Hindlimb muscle (tissue), 1 donor: ENCODE measurements around the gene CCDC9B. TPM values are rescaled to one million over a fixed set of nuclear protein-coding genes. Genes with fewer than 3 reads are reported as not detected.

ENCODE experiments used
- DNase-seq: peaks from one replicate; pipeline ENCODE4 v3.0.0-alpha.2; 2013
- polyA plus RNA-seq: library from polyadenylated mRNA; unstranded; fragments of 120-200 nt; gene quantifications from one replicate; pipeline ENCODE4 v1.2.1, GENCODE V29; 2013; ENCODE audit not compliant: insufficient read length

The CCDC9B gene
- polyA plus RNA-seq, 1 donor = 22.2 TPM

GRCh38 chr15:40365624-40366456, 25.1 kb upstream of the CCDC9B start:
- DNase-seq = no peak

- DNase-seq = no peak
Observed at GRCh38 chr15:40365016-40365415, 24.3 kb upstream of the CCDC9B start.

GRCh38 chr15:40364251-40364650, 23.5 kb upstream of the CCDC9B start:
- DNase-seq = no peak

GRCh38 chr15:40363611-40364010, 22.9 kb upstream of the CCDC9B start:
- DNase-seq = no peak

GRCh38 chr15:40361640-40362039, 20.9 kb upstream of the CCDC9B start:
- DNase-seq = no peak

- no peak for DNase-seq
Observed at GRCh38 chr15:40360015-40360414, 19.3 kb upstream of the CCDC9B start.

GRCh38 chr15:40358471-40359353, 18.0 kb upstream of the CCDC9B start:
- DNase-seq = no peak

GRCh38 chr15:40357723-40358470, 17.2 kb upstream of the CCDC9B start, which contains the start of gene DISP2:
DISP2 (plus strand) TSS chr15:40358219; CDS start chr15:40358322, 103 bp downstream.
- peak; percentile 88 for DNase-seq

GRCh38 chr15:40357246-40357645, 16.5 kb upstream of the CCDC9B start:
- no peak for DNase-seq

- DNase-seq = no peak
Observed at GRCh38 chr15:40355976-40356585, 15.3 kb upstream of the CCDC9B start.

GRCh38 chr15:40354408-40355171, 13.9 kb upstream of the CCDC9B start:
- DNase-seq = no peak

GRCh38 chr15:40353697-40354096, 13.0 kb upstream of the CCDC9B start:
- no peak for DNase-seq

- DNase-seq = no peak
Observed at GRCh38 chr15:40352281-40352901, 11.7 kb upstream of the CCDC9B start.

GRCh38 chr15:40349163-40349562, 8.4 kb upstream of the CCDC9B start:
- no peak for DNase-seq

- no peak for DNase-seq
Observed at GRCh38 chr15:40348474-40348870, 7.7 kb upstream of the CCDC9B start.

- no peak for DNase-seq
Observed at GRCh38 chr15:40347559-40348473, 7.1 kb upstream of the CCDC9B start.

GRCh38 chr15:40346579-40347558, 6.1 kb upstream of the CCDC9B start:
- no peak for DNase-seq

GRCh38 chr15:40345867-40346578, 5.3 kb upstream of the CCDC9B start:
- no peak for DNase-seq
